SK-N-SH treated with all-trans-retinoic acid at 6 μM for 48 hours (cell line): ENCODE data around the gene LIAS.
A peak's percentile ranks its signal among the peaks of the same experiment; 100 is the strongest.

ENCODE experiments used
- ATAC-seq: fragments of 200-7000 bp; cut with Tn5 transposase; 3 replicates; pipeline ENCODE4 v1.9.1; 2020; ENCODE audit warnings: mild to moderate bottlenecking, moderate library complexity
- BACH2 ChIP-seq: fragments of 250-450 bp; sonication (Bioruptor Pico); IDR thresholded peaks from 2 replicates; pipeline ENCODE4 v1.9.0; 2021; ENCODE audit warnings: mild to moderate bottlenecking, borderline replicate concordance
- CREB5 ChIP-seq: fragments of 250-450 bp; sonication (Bioruptor Pico); IDR thresholded peaks from 2 replicates; pipeline ENCODE4 v1.5.1; 2020; ENCODE audit warnings: low read depth, mild to moderate bottlenecking, moderate library complexity
- CSRNP3 ChIP-seq: fragments of 250-450 bp; sonication (Bioruptor Pico); IDR thresholded peaks from 2 replicates; pipeline ENCODE4 v1.5.1; 2021; ENCODE audit warnings: mild to moderate bottlenecking, moderate library complexity
- ESRRG ChIP-seq: fragments of 250-450 bp; sonication (Bioruptor Pico); IDR thresholded peaks from 2 replicates; pipeline ENCODE4 v1.6.1; 2021; ENCODE audit warnings: mild to moderate bottlenecking
- GLIS3 ChIP-seq: fragments of 250-450 bp; sonication (Bioruptor Pico); IDR thresholded peaks from 2 replicates; pipeline ENCODE4 v1.5.0; 2020; ENCODE audit warnings: mild to moderate bottlenecking, moderate library complexity
- ISL1 ChIP-seq: fragments of 250-450 bp; sonication (Bioruptor Pico); IDR thresholded peaks from 2 replicates; pipeline ENCODE4 v2.1.2; 2022; ENCODE audit warnings: mild to moderate bottlenecking, moderate library complexity
- OSR1 ChIP-seq: fragments of 250-450 bp; sonication (Bioruptor Pico); IDR thresholded peaks from 2 replicates; pipeline ENCODE4 v1.8.0; 2022; ENCODE audit warnings: moderate library complexity, mild to moderate bottlenecking, inconsistent platforms
- PATZ1 ChIP-seq: fragments of 250-450 bp; sonication (Bioruptor Pico); IDR thresholded peaks from 2 replicates; pipeline ENCODE4 v1.8.0; 2020; ENCODE audit warnings: mild to moderate bottlenecking, moderate library complexity, borderline replicate concordance
- TCF4 ChIP-seq: fragments of 250-450 bp; sonication (Bioruptor Pico); IDR thresholded peaks from 2 replicates; pipeline ENCODE4 v1.8.0; 2021; ENCODE audit warnings: mild to moderate bottlenecking, moderate library complexity, borderline replicate concordance
- TOX ChIP-seq: fragments of 250-450 bp; sonication (Bioruptor Pico); IDR thresholded peaks from 2 replicates; pipeline ENCODE4 v1.8.0; 2021; ENCODE audit warnings: mild to moderate bottlenecking, moderate library complexity, borderline replicate concordance
- TSHZ2 ChIP-seq: fragments of 250-450 bp; sonication (Bioruptor Pico); IDR thresholded peaks from 2 replicates; pipeline ENCODE4 v1.5.0; 2020; ENCODE audit warnings: mild to moderate bottlenecking, moderate library complexity
- ZC3H10 ChIP-seq: fragments of 250-450 bp; sonication (Bioruptor Pico); IDR thresholded peaks from 2 replicates; pipeline ENCODE4 v1.5.1; 2021; ENCODE audit warnings: mild to moderate bottlenecking, moderate library complexity
- ZNF565 ChIP-seq: fragments of 450-650 bp; formaldehyde crosslinking; conservative IDR thresholded peaks from 2 replicates; pipeline ENCODE4 v1.5.0; 2020; ENCODE audit warnings: low read depth, mild to moderate bottlenecking, moderate library complexity
- TF ChIP-seq, protein P1 (sequence below): fragments of 250-450 bp; sonication (Bioruptor Pico); IDR thresholded peaks from 2 replicates; pipeline ENCODE4 v1.8.0; 2021; ENCODE audit warnings: low read depth, mild to moderate bottlenecking, moderate library complexity, borderline replicate concordance

LIAS gene

GRCh38 chr4:39518484-39518883 lies 59.6 kb downstream of the LIAS start (continued):
- TF ChIP-seq OSR1 (CRISPR knock-in tag) = no peak
- no peak for TF ChIP-seq BACH2
- no peak for TF ChIP-seq CREB5 (CRISPR knock-in tag)
- TF ChIP-seq PATZ1 (CRISPR knock-in tag) = no peak

GRCh38 chr4:39521253-39521919 lies 62.5 kb downstream of the LIAS start:
- no peak for TF ChIP-seq BACH2
- TF ChIP-seq CSRNP3 (CRISPR knock-in tag) = peak; percentile 21; the same call in 1 of the 2 replicates
- TF ChIP-seq ZNF565 = no peak
- peak; percentile 91 for TF ChIP-seq TCF4
- TF ChIP-seq ZC3H10 (CRISPR knock-in tag) = no peak
- TF ChIP-seq, protein P1, sequence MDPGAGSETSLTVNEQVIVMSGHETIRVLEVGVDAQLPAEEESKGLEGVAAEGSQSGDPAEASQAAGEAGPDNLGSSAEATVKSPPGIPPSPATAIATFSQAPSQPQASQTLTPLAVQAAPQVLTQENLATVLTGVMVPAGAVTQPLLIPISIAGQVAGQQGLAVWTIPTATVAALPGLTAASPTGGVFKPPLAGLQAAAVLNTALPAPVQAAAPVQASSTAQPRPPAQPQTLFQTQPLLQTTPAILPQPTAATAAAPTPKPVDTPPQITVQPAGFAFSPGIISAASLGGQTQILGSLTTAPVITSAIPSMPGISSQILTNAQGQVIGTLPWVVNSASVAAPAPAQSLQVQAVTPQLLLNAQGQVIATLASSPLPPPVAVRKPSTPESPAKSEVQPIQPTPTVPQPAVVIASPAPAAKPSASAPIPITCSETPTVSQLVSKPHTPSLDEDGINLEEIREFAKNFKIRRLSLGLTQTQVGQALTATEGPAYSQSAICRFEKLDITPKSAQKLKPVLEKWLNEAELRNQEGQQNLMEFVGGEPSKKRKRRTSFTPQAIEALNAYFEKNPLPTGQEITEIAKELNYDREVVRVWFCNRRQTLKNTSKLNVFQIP (CRISPR knock-in tag) = no peak
- peak; percentile 62 for TF ChIP-seq ISL1 (CRISPR knock-in tag)
- peak; percentile 82 for TF ChIP-seq CREB5 (CRISPR knock-in tag)
- ATAC-seq = peak; percentile 85

- 0 out of 3 replicates have a peak, but pooled peaks have one; percentile 2 for ATAC-seq
- TF ChIP-seq OSR1 (CRISPR knock-in tag) (no peak), ISL1 (CRISPR knock-in tag) (peak; percentile 53; the same call in 1 of the 2 replicates)
Observed at GRCh38 chr4:39522068-39522467, 63.2 kb downstream of the LIAS start.

GRCh38 chr4:39524161-39524957 lies 65.5 kb downstream of the LIAS start:
- no peak for ATAC-seq
- no peak for TF ChIP-seq BACH2
- no peak for TF ChIP-seq TOX
- TF ChIP-seq ISL1 (CRISPR knock-in tag) = no peak
- TF ChIP-seq TSHZ2 (CRISPR knock-in tag) = no peak
- TF ChIP-seq GLIS3 (CRISPR knock-in tag) = no peak
- TF ChIP-seq ZNF565 = no peak
- TF ChIP-seq ESRRG (CRISPR knock-in tag) = no peak
- TF ChIP-seq PATZ1 (CRISPR knock-in tag) = no peak
- TF ChIP-seq, all 23 proteins: peak for 0
